ENCODE data around the gene PSMA2.
"Not testable (repeated sequence)": the region's sequence is repeated elsewhere in the genome, so short reads cannot be mapped to it uniquely, and the experiment has no call there.

The PSMA2 gene

GRCh38 chr7:42893346-42894240, 38.4 kb downstream of the PSMA2 start:
- DNase-seq: peak; percentile 100

GRCh38 chr7:42886893-42887505, 45.0 kb downstream of the PSMA2 start:
- DNase-seq: no peak

- DNase-seq: no peak
Measured at GRCh38 chr7:42886129-42886528, 45.8 kb downstream of the PSMA2 start.

GRCh38 chr7:42885183-42885582, 46.8 kb downstream of the PSMA2 start:
- not testable (repeated sequence) for DNase-seq

- peak; percentile 17 for DNase-seq
Measured at GRCh38 chr7:42883950-42884349, 48.0 kb downstream of the PSMA2 start.

GRCh38 chr7:42880392-42880791, 51.6 kb downstream of the PSMA2 start:
- DNase-seq: no peak

- DNase-seq: no peak
Measured at GRCh38 chr7:42878303-42878702, 53.7 kb downstream of the PSMA2 start.

GRCh38 chr7:42877862-42878261, 54.1 kb downstream of the PSMA2 start:
- no peak for DNase-seq

GRCh38 chr7:42876182-42877068, 55.5 kb downstream of the PSMA2 start:
- DNase-seq: no peak

- no peak for DNase-seq
Measured at GRCh38 chr7:42869131-42870020, 62.6 kb downstream of the PSMA2 start.

GRCh38 chr7:42868480-42868879, 63.5 kb downstream of the PSMA2 start:
- DNase-seq: no peak
